Activated CD8-positive, alpha-beta memory T cell treated with anti-CD3 and anti-CD28 coated beads for 24 hours (primary cell): ENCODE measurements around the gene PTPRN2.

ENCODE experiments used
- DNase-seq: peaks from one replicate; pipeline ENCODE4 v3.0.0-alpha.2; 2020

Gene PTPRN2

GRCh38 chr7:158072991-158073730 is 514.5 kb downstream of the PTPRN2 start:
- DNase-seq = no peak

- no peak for DNase-seq
Observed at GRCh38 chr7:158070222-158070920, 517.3 kb downstream of the PTPRN2 start.

DNA sequence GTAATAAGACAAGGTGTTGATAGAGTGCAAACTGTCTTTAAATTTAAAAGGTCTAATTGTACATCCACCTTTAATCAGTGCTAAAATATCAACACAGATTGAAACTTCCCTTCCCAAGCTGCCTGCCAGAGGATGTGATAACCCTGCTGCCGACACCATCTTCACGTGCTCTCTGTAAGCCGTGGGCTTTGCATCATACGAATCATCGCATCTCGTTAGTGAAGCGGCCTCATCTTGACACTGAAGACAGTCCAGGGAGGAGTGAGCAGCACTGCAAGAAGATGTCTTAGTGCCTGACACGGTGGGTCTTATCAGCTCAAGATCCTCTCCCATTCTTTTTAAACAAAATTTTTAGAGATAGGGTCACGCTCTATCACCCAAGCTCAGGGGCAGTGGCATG is 518.8 kb downstream of the PTPRN2 start:
- no peak for DNase-seq

DNA sequence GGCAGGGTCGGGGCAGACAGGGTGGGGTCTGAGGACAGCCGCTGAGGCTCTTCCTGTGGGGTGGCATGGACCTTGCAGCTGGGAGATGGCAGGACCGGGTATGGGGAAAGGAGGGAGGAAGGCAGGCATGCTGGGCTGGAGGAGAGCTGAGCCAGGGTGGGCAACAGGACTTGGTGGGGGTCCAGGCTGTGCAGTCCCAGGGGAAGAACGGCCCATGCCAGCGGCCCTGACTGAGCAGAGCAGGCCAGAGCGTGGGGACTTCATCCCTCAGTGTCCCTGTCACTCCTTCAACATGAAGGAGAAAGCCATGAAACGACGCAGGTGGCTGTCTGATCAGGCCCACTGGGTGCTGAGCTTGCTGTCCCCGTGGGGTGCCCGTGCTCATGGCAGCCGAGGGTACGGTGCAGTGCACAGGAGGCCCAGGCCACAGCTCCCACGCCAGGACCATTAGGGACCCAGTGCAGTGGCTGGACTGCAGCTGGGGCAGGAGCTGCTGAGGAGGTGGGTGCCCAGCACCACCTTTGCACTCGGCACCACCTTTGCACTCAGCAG is 519.6 kb downstream of the PTPRN2 start:
- DNase-seq = no peak

- DNase-seq = no peak
Observed at GRCh38 chr7:158067219-158067930, 520.2 kb downstream of the PTPRN2 start.

DNA sequence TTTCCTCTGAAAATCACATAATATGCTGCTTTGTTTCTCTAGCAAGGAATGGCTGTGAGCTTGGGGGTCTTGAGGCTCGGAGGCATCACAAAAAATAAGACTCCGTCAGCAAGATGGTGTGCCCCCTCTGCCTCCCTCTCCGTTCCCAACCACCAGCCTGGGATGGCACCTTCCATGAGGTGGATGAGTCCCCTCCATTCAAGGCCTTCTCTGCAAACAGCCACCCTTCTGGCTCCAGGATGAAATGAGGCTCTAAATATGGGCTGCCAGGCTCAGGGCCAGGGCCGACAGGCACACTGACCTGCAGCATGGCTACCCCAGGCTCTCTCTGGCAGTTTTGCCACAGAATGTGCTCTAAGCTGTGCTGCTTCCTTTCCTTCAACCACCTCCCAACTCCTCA is 521.5 kb downstream of the PTPRN2 start:
- no peak for DNase-seq

DNA sequence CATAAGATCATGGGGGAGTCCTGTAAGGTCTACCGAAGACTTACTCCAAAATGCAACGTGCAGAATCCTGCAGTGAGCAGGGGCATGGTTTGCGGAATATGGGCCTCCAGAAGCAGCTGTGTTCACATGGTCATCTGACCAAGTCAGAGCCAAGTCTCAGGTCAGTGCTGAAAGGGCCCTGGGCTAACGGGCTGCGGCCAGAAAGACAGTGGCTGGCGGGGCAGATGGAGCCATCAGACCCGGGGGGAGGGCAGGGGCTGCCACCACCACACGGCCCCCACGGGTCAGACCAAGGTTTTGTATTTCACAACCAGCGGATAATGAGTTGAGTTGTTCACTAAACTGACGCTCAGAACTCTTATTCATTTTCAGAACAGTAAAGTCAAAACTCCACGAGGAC is 522.3 kb downstream of the PTPRN2 start:
- no peak for DNase-seq

DNA sequence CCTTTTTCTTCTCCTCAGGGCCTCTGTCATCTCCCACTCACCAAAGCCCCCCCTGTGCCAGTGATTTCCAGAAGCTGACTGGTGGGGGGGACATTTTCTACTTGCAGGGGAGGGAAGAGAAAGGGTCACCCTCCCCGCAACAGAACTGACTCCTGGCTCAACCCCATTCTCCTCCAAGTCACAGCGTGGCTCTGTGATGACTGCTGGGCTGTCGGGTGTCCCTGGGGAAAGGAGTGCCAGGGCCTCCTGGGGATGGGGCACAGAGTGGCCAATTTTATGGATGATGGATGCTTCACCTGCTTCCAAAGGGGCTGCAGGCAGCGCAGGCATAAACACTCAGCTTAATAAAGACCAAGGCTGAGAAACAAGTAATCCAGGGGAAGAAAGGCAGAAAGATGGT is 523.0 kb downstream of the PTPRN2 start:
- no peak for DNase-seq

GRCh38 chr7:158063850-158064610 is 523.6 kb downstream of the PTPRN2 start:
- DNase-seq = no peak

GRCh38 chr7:158062661-158063060 is 525.0 kb downstream of the PTPRN2 start:
- DNase-seq = no peak

DNA sequence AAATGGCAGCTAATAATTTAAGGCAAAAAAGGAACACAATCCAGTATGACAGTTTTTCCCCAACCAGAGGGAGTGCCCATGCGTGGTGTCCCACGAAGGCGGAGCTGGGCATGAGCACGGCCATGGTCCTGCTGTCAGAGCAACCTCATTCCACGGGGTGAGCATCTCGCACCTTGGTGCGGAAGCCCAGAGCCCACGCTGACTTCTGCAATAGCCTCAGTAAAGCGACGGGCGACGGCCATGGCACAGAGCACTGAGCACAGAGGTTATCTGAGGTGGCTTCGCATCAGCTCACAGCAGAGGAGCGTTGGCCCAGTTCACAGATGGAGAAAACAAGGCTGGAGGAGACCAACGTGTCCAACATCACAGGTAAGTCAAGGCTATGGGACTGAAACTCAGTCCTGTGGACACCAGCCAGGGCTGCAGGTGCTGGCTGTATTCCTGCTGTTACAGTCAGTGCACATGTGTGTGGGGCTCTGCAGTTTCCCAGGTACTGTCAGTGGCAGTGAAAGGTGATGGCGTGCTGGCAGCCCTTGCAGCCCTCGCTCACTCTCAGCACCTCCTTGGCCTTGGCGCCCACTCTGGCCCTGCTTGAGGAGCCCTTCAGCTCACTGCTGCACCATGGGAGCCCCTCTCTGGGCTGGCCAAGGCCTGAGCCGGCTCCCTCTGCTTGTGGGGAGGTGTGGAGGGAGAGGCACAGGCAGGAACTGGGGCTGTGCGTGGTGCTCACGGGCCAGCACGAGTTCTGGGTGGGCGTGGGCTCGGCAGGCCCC is 525.6 kb downstream of the PTPRN2 start:
- no peak for DNase-seq

DNA sequence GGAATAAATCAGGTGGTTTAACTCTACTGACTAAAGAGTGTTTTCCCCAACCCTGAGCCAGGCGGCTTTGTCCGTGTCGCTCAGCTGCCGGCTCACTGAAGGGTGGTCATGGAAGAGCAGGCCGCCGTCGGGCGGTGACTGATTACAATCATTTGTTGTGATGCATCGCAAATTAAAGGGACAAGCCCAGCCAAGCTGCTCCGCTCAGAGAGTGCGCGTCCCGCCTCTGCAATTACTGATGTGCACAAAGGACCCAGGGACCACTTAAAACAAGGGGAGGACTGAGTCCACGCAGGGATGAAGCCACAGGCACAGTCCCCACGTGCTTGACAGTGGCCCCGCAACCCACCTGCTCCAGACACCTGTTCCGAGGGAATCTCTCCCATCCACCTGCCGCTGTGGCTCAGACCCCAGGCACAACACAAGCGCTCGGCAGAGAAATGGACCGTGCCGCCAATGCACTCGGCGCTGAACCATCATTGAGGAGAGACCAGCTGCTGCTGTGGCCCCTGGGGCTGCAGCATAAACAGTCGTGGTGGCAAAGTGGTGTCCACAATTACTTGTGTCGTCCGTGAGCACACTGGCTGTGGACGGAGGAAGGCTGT is 526.5 kb downstream of the PTPRN2 start:
- DNase-seq = no peak

GRCh38 chr7:158060216-158060615 is 527.4 kb downstream of the PTPRN2 start:
- DNase-seq = no peak

GRCh38 chr7:158057446-158057845 is 530.2 kb downstream of the PTPRN2 start:
- DNase-seq = no peak

- DNase-seq = no peak
Observed at GRCh38 chr7:158056761-158057160, 530.9 kb downstream of the PTPRN2 start.

DNA sequence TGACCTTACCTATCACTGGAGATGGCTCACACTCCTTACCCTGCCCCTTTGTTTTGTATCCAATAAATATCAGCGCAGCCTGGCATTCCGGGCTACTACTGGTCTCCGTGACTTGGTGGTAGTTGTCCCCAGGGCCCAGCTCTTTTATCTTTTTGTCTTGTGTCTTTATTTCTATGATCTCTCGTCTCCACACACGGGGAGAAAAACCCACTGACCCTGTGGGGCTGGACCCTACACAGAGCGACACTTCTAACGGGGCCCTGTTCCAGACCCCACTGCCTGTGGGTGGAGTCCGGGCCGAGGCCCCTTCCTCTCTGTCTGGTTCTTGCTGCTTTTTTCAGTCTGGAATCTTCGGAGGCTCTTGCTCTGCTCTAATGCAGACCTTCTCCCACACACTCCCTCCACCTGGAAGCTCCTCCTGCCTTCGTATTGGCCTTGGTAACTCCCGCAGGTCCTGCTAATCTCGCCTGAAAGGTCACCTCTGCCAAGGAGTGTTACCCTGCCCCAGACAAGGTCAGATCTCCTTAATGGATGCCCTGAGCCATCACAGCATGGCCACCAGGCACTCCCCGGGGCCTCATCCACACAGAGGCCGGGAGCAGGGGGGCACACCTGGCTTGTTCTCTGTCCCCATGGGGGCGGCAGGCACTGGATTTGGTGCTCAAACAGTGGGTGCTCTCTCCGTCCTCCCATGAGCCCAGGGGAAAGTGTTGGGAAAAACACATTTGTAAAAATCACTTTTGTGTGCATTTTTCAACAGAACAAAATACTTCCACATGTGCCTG is 531.7 kb downstream of the PTPRN2 start:
- DNase-seq = no peak

GRCh38 chr7:158054611-158055010 is 533.0 kb downstream of the PTPRN2 start:
- DNase-seq = no peak

DNA sequence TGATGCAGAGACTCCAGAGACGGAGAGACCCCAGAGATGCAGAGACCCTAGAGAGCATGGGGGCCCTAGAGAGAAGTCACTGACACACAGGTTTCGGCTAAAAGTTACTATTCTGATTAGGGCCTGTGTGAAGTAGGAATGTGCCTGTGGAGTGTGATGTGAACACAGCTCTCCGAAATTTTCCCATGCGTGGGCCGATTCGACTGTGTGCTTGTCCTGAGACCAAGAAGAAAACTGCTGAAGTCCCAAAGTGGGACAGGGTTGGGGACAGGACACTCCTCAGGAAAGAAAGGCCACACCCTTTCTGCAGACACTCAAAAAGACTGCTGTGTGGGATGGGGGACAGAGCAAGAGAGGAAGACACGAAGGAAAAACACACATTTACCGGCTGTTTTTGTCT is 533.5 kb downstream of the PTPRN2 start:
- no peak for DNase-seq

DNA sequence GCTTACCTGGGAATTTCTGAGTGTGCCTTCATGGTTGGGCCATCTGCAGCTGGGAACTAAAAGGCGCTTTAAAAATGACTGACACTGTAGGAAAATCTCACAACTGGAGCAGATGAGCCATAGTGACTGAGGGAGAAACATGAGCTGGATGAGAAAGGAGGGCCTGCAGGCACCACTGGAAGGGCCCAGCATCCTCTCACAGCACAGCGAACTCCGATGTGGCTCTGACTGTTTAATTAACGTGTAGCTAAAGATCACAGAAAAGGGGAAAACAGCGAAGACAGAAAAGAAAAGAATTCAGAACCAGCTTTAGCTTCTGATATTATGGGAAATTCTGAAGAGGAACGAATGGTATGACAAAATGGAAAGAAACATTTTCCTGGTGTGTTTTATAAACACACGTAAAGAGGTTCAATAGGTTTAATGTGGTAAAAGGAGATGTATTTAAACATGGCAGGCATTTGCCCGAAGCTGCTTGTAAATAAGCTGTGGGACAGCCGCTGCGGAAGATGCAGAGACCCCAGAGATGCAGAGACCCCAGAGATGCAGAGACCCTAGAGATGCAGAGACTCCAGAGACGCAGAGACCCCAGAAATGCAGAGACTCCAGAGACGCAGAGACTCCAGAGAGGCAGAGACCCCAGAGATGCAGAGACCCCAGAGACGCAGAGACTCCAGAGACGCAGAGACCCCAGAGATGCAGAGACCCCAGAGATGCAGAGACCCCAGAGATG is 534.3 kb downstream of the PTPRN2 start:
- no peak for DNase-seq
